Stomach (tissue), 9 donors: ENCODE results near the gene YWHAG. TPM values are rescaled to one million over a fixed set of nuclear protein-coding genes. Genes with fewer than 3 reads are reported as not detected.
"Not testable (repeated sequence)": the region's sequence is repeated elsewhere in the genome, so short reads cannot be mapped to it uniquely, and the experiment has no call there.

Experiments used
- DNase-seq, 2 donors: peaks; one replicate each; pipeline versions ENCODE4 v3.0.0 to v3.0.0-alpha.2; 2013 to 2019
- H3K27ac ChIP-seq, 5 donors: fragments of 200-600 bp in 4 of 5; sonication (generic) in 4 of 5; one replicate each; pipeline ENCODE4 v1.5.1; 2013 to 2019; ENCODE audit warnings: mild to moderate bottlenecking in 1 of 5, moderate library complexity in 1 of 5
- H3K27me3 ChIP-seq, 3 donors: fragments of 200-600 bp; sonication (generic); one replicate each; pipeline ENCODE4 v1.5.1; 2017 to 2019; ENCODE audit warnings: mixed run types in 1 of 3
- H3K36me3 ChIP-seq, 4 donors: fragments of 200-600 bp; sonication (generic); 1 replicate in 3 of 4; 2 replicates in 1 of 4; pipeline ENCODE4 v1.5.1; 2016 to 2019
- H3K4me1 ChIP-seq, 4 donors: fragments of 200-600 bp; sonication (generic); one replicate each; pipeline ENCODE4 v1.5.1; 2016 to 2019
- H3K4me3 ChIP-seq, 4 donors: fragments of 200-600 bp; sonication (generic) in 3 of 4; one replicate each; pipeline ENCODE4 v1.5.1; 2016 to 2019; ENCODE audit warnings: mild to moderate bottlenecking in 1 of 4
- H3K9me3 ChIP-seq, 4 donors: fragments of 200-600 bp; sonication (generic); one replicate each; pipeline ENCODE4 v1.5.1; 2016 to 2019
- EP300 ChIP-seq: sonication (generic); formaldehyde crosslinking; IDR thresholded peaks from one replicate; pipeline ENCODE4 v1.6.1; 2017; ENCODE audit warnings: antibody characterized with exemption
- POLR2A ChIP-seq, 4 donors: fragments of 450-650 bp; IDR thresholded peaks; one replicate each; pipeline ENCODE4 v1.6.1; 2016; ENCODE audit warnings: antibody characterized with exemption in 4 of 4, control low read depth in 2 of 4, mild to moderate bottlenecking in 1 of 4, moderate library complexity in 1 of 4
- POLR2AphosphoS5 ChIP-seq, 3 donors: sonication (generic); formaldehyde crosslinking; IDR thresholded peaks; one replicate each; pipeline ENCODE4 v1.6.1; 2016; ENCODE audit warnings: antibody characterized with exemption in 3 of 3
- WGBS, 5 donors: extraction: QIAGEN DNeasy Blood & Tissue Kit in 3 of 5; methylation state at CpG; one replicate each; pipeline versions ENCODE4 v1.1.5 to v1.1.7; 2013 to 2018; 5-methylcytosine and 5-hydroxymethylcytosine counted together
- intact Hi-C: fragments of 100-400 bp; cut with DNase I; formaldehyde crosslinking; loops from one replicate; pipeline ENCODE4 v1.15.1; 2023; ENCODE audit warnings: low total_unique reads
- polyA plus RNA-seq, 3 donors: library from polyadenylated mRNA; stranded (reverse); fragments of 200-250 nt; gene quantifications; one replicate each; pipeline ENCODE4 v1.2.3, GENCODE V29; 2013
- total RNA-seq, 5 donors: library from RNA; depleted of rRNA; stranded (reverse); fragments of >200 nt; gene quantifications; one replicate each; pipeline versions ENCODE4 v1.1.0 to v1.2.3, GENCODE V29; 2014 to 2016
- TF ChIP-seq, protein P1 (sequence below), 7 experiments: fragments of 450-650 bp in 4 of 7; fragments of 200-600 bp in 3 of 7; sonication (generic) in 3 of 7; IDR thresholded peaks; one replicate each; pipeline ENCODE4 v1.5.1; 2016 to 2019; ENCODE audit warnings: antibody characterized with exemption in 7 of 7, control low read depth in 2 of 7, mild to moderate bottlenecking in 1 of 7
- donor health status: healthy with polysubstance abuse.
- donor health status: Bipolar disorder and iron deficiency.
- donor health status: healthy.

YWHAG gene
- total and polyA plus RNA-seq, 8 donors, result 26.7 to 64.6 (median 45.9) TPM

DNA sequence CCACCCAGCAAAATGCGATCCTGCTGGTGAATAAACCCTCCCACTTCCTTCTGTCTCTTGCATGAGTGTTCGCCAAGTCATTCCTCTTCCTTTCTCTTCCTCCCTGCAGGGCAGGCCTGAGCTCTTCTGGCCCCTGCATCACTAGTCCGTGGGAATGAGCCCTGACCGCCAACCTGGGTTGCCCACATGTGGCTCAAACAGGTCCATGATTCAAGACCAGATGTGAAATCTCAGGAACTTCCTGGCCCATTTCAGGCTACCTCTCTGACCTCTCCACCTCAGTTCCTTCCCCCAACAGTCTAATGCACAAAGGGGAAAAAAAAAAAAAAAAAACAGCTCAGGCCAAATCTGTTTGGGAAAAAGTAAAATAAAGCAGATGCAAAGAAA, 5.4 kb upstream of the YWHAG start:
- peaks cover 12 to 43% (median 34%) of the 10 kb centered on the region in 4 donors for H3K4me1 ChIP-seq
- H3K4me3 ChIP-seq, result no peak overlapping the region
- intact Hi-C loops, result no loop called here
- peak in 1 of 2 donors; percentile 69 for DNase-seq
- peak overlapping the region; percentile 20 to 87 (median 86) for H3K27ac ChIP-seq
- WGBS, 5 donors, result 46 to 70% (median 57%) methylated on average over 4 of the region's 4 CpGs
- H3K27me3 ChIP-seq, result no peaks in the 10 kb centered on the region
- no peak for TF ChIP-seq POLR2AphosphoS5 (IDR thresholded peaks at IDR 0.05)
- no peak for TF ChIP-seq EP300
- TF ChIP-seq POLR2A (IDR thresholded peaks at IDR 0.05), result no peak
- TF ChIP-seq, protein P1, sequence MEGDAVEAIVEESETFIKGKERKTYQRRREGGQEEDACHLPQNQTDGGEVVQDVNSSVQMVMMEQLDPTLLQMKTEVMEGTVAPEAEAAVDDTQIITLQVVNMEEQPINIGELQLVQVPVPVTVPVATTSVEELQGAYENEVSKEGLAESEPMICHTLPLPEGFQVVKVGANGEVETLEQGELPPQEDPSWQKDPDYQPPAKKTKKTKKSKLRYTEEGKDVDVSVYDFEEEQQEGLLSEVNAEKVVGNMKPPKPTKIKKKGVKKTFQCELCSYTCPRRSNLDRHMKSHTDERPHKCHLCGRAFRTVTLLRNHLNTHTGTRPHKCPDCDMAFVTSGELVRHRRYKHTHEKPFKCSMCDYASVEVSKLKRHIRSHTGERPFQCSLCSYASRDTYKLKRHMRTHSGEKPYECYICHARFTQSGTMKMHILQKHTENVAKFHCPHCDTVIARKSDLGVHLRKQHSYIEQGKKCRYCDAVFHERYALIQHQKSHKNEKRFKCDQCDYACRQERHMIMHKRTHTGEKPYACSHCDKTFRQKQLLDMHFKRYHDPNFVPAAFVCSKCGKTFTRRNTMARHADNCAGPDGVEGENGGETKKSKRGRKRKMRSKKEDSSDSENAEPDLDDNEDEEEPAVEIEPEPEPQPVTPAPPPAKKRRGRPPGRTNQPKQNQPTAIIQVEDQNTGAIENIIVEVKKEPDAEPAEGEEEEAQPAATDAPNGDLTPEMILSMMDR (IDR thresholded peaks at IDR 0.05), result no peak
- no peaks in the 10 kb centered on the region for H3K36me3 ChIP-seq
- no peaks in the 10 kb centered on the region for H3K9me3 ChIP-seq

DNA sequence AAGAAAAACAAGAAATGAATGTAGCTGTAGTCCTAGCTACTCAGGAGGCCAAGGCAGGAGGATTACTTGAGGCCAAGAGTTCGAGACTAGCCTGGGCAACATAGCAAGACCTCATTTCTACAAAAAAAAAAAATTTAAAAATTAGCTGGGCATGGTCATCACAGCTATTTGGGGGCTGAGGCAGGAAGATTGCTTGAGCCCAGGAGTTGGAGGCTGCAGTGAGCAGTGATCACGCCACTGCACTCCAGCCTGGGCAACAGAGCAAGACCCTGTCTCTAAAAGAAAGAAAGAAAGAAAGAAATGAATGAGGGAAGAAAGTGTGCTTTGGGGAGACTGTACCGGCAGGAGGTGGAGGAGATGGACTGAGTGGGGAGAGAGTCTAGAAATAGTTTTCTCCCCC, 5.0 kb upstream of the YWHAG start:
- H3K36me3 ChIP-seq, DNase-seq, H3K9me3 ChIP-seq, intact Hi-C loops, H3K4me3 ChIP-seq, H3K27me3 ChIP-seq: not testable (repeated sequence)
- H3K27ac ChIP-seq, result peak overlapping the region in 4 of 5 donors; percentile 66 to 87 (median 86)
- 79 to 91% (median 79%) methylated on average over 3 of the region's 3 CpGs for WGBS, 5 donors
- H3K4me1 ChIP-seq, result peaks cover 12 to 43% (median 35%) of the 10 kb centered on the region in 4 donors

DNA sequence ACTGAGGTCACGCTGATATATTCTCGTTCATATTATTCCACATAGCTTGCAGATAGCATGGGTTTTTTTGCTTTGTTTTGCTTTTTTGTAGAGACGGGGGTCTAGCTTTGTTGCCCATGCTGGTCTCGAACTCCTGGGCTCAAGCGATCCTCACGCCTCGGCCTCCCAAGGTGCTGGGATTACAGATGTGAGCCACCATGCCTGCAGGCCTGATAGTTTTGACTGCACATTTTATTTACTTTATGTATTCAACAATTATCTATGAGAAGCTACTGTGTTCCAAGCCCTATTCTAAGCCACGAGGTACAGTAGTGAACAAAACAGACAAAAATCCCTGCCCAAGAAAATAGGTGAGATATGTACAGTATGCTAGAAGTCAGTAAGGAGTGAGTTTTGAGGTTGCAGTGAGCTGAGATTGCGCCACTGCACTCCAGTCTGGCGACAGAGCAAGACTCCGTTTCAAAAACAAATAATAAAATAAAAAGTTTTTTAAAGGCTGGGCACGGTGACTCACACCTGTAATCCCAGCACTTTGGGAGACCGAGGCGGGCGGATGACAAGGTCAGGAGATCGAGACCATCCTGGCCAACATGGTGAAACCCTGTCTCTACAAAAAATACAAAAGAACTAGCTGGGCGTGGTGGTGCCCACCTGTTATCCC, 1.3 kb upstream of the YWHAG start:
- H3K4me3 ChIP-seq, result peak overlapping the region in 3 of 4 donors; percentile 75 to 78 (median 77)
- WGBS, 5 donors, result 68 to 74% (median 73%) methylated on average over 17 of the region's 17 CpGs
- TF ChIP-seq, protein P1 (IDR thresholded peaks at IDR 0.05), result no peak
- TF ChIP-seq EP300, result no peak
- no peak for TF ChIP-seq POLR2AphosphoS5 (IDR thresholded peaks at IDR 0.05)
- no peak for DNase-seq
- peak overlapping the region; percentile 86 to 100 (median 97) for H3K27ac ChIP-seq
- no peaks in the 10 kb centered on the region for H3K27me3 ChIP-seq
- H3K4me1 ChIP-seq, result peaks cover 27 to 55% (median 49%) of the 10 kb centered on the region in 4 donors
- no peaks in the 10 kb centered on the region for H3K9me3 ChIP-seq
- peaks cover 0 to 6% (median 0%) of the 10 kb centered on the region in 4 donors for H3K36me3 ChIP-seq
- intact Hi-C loops, result no loop called here

DNA sequence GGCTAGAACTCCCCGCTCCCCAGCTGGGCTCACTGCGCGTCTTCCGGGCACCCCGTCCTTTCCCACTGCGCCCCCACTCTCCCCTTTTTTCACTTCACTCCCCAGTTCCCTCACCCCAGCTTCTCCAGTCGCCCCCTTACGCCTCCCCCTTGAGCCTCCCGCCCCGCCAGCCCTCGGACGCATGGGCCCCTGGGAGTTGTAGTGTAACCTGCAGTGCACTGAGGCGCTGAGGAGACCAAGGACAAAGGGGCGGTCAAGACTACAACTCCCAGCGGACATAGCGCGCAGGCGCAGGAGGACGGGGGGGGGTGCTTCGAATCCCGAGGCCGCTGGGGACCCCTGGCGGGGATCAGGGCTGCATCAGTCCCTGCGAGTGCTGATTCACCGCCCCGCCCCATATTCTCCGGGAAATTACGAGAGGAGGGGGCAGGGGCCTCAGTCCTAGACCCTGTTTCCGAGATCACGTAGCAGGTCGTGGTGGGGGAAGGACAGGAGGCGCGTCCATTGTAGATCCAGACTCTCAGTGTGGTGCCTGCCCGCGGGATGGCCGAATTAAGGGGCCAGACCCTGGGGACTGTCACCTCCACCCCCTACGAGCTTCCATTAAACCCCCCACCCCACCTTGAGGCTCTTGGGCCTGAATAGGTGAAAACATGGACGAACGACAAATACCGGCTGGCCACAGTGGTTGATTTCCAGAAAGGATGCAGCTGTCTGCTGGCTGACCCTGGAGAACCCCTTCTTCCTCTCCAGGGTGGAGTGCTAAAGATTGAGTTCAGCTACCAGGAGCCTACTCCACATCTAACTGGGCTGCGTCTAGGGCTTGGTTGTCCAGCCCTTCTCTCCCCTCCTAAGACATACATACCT, 553 bp upstream of the YWHAG start:
- Histone ChIP-seq H3K4me3 (peak overlapping the region; percentile 75 to 98 (median 78)), H3K4me1 (peaks cover 25 to 56% (median 48%) of the 10 kb centered on the region in 4 donors), H3K27me3 (no peaks in the 10 kb centered on the region), H3K9me3 (no peaks in the 10 kb centered on the region), H3K36me3 (peaks cover 0 to 10% (median 4%) of the 10 kb centered on the region in 4 donors), H3K27ac (peak overlapping the region; percentile 94 to 100 (median 98))
- WGBS, 5 donors, result 0 to 1% (median 0%) methylated on average over 20 to 41 of the region's 41 CpGs
- TF ChIP-seq, protein P1 (IDR thresholded peaks at IDR 0.05), result peak in 5 of 7 experiments; percentile 53 to 90 (median 68)
- TF ChIP-seq POLR2AphosphoS5 (IDR thresholded peaks at IDR 0.05) (peak in 2 of 3 donors; percentile 29 to 71), POLR2A (IDR thresholded peaks at IDR 0.05) (no peak), EP300 (peak; percentile 47)
- intact Hi-C loops, result no loop called here
- DNase-seq, result peak; percentile 95 to 99
